Islet precursor cell (in vitro differentiated cells): ENCODE results near the gene FEZ2.
"Not testable (repeated sequence)": the region's sequence is repeated elsewhere in the genome, so short reads cannot be mapped to it uniquely, and the experiment has no call there.

ENCODE experiments used
- DNase-seq: peaks from one replicate; pipeline ENCODE4 v3.0.0-alpha.2; 2018

FEZ2 gene, protein sequence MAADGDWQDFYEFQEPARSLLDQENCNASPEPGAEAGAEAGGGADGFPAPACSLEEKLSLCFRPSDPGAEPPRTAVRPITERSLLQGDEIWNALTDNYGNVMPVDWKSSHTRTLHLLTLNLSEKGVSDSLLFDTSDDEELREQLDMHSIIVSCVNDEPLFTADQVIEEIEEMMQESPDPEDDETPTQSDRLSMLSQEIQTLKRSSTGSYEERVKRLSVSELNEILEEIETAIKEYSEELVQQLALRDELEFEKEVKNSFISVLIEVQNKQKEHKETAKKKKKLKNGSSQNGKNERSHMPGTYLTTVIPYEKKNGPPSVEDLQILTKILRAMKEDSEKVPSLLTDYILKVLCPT

DNA sequence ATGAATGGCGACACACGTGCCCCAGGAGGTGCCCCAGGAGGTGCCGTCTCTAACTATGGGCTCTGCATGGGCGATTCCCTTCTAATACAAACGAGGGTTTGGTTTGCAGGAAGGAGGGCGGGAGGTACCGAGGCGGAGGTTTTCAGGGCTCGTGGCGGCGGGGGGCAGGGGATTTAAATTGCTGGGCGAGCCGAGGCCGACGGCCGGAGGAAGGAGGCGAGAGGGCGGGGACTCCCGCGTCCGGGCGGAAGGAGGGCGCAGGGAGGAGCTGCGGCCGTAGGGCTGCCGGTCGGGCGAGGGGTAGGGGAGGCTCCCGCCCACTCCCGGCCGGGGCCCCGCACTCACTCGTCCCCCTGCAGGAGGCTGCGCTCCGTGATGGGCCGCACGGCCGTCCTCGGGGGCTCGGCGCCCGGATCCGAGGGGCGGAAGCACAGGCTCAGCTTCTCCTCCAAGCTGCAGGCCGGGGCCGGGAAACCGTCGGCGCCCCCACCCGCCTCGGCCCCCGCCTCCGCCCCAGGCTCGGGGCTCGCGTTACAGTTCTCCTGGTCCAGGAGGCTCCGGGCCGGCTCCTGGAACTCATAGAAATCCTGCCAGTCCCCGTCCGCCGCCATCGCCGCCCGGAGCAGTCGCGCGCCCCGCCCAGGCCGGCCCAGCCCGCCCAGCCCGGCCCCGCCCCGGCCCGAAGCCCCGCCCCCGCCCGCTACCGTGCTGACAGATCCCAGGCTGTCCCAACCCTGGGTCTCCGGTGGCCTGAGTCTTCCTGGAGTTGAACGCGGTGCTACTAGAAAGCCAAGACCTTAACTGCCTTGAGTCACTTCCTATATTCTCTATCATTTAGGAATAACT lies at the start of gene FEZ2:
TSS of gene FEZ2 (minus strand) at position 637 of the 846 bp plus-strand sequence. CDS start at position 611, 26 bp downstream.
- peak; percentile 92 for DNase-seq

DNA sequence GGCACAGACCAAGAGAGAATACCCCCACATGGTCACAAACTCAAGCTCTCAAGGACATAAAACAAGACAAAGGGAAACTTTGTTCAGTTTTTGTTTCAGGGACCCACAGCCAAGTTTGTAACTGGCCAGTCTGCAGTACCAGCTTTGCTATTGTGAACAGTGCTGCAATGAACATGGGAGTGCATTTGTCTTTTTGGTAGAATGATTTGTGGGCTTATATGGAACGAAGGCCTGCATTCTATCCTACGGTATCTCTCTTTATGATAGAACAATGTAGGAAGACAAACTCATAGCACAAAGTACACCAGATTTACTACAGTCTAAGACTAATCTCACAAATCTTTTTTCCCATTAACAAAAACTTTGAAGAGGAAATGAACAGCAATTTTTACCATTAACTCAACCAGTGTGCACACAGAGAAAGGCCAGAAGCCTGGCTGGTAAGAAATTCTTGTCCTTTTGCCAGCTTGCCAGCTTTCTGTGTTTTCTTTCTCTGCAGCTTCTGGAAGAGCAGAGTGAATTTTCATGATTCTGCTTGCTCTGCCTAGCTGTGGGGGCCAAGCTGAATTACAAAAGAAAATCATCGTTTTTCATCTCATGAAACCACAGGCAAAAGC lies 37.1 kb upstream of the FEZ2 start:
- DNase-seq, result no peak

DNA sequence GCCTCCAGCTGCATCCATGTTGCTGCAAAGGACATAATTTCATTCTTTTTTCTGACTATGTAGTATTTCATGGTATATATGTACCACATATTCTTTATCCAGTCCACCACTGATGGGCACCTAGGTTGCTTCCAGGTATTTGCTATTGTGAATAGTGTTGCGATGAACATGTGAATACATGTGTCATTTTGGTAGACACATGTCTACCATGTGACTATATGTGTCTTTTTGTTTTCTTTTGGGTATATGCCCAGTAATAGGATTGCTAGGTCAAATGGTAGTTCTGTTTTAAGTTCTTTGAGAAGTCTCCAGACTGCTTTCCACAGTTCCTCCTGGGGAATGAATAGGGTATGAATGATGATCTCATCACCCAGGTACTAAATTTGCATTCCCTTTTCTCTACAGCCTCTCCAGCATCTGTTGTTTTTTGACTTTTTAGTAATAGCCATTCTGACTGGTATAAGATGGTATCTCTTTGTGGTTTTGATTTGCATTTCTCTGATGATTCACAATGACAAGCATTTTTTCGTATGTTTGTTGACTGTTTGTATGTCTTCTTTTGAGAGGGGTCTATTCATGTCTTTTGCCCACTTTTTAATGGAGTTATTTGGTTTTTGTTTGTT lies 35.6 kb upstream of the FEZ2 start:
- no peak for DNase-seq

DNA sequence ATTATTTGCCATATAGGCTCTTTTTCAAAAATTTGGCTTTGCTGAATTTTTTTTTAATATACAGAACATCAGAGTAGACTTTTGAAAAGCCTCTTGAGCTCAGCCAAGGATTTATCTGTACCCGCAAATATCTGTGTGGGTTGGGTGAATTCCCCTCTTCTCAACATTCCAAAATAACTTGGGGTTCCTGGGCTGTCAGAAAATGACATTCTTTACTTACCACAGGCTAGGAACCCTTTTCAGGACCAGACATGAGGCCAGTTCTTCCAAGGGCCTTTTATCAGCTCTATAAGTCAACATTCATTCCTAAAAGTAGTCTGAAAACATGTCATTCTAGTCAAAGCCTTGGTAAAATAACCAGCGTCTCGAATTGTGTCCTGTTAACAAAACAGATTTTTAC lies 28.8 kb upstream of the FEZ2 start:
- DNase-seq, result no peak

DNA sequence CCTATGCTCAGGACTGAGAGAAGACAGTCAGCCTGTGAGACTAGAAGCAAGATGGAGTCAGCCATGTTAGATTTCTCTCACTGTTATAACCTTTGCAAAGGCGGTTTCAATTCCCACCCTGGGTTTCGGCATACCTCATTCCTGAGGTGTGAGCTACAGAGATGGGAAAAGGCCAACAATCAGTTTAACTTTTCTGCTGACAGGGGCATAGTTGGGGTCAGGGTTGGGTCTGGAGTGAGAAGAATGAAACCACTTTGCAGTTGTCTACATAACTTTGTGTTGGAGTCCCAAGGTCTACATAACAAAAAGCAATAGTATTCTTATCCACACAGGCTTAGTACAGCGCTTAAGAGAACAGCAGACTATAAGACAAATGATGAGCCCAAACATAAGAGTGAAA lies 28.1 kb upstream of the FEZ2 start:
- DNase-seq, result no peak

DNA sequence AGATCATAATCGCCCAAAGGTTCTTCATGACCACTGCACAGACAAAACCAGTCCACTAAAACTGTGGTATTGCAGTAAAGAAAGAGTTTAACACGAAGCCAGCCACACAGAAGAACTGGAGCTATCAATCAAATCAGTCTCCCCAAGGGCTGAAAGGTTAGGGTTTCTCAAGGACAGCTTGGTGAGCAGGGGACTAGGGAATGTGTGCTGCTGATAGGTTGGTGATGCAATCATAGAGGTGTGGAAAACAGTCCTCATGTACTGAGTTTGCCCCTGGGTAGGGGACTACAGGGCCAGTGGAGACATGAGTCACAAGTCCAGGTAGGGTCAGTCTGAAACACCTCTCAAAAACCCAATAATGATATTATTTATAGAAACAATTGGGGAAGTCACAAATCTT lies 27.3 kb upstream of the FEZ2 start:
- DNase-seq, result no peak

DNA sequence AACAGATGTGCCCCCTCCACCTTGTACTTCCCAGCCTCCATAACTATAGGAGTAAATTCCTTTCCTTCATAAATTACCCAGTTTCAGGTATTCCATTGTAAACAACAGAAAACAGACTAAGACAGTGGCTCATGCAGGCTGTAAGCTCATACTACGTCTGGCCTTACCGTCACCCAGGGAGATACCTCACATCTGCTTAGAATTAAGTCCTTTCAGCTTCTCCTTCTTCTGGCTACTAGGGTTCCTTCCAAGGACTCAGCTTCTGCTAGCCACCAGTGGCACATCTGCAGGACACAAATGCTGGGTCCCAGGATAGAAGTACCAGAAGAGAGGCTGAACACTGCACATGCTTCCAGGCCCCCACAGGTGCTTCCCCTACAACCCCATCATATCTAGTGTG lies 22.4 kb upstream of the FEZ2 start:
- no peak for DNase-seq

DNA sequence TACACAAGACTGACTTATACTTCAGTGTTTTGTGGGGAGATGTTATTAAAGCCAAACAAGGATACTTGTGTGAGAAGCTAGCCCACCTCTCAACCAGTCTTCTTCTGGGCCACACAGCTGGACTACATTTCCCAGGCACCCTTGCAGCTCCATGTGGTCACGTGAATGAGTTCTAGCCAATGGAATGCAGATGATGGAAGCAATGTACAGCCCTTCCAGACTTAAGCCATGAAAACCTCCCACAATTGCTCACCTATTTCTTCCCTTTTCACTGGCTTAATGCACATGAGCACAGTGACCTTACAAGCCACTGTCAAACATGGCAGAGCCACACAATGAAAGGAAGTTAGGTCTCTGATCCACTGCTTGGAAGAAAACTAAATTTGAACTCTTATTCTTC lies 20.4 kb upstream of the FEZ2 start:
- DNase-seq, result peak; percentile 90

DNA sequence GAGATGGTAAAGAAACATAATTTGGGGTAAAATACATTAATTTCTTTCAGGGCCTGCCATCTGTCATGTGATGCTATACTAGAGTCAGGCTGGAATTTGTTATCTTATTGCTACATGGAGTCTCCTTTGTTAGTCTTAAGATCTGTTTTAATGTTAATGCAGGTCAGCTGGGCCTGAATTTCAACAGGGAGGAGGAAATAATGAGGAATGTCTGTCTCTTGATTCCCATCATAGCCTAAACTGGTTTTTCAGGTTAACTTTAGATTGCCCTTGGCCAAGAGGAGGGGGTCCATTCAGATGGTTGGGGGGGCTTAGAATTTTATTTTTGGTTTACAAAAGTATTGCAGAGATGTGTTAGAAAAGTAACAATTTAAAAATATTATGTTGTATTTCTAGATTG lies 19.0 kb upstream of the FEZ2 start:
- DNase-seq, result no peak

DNA sequence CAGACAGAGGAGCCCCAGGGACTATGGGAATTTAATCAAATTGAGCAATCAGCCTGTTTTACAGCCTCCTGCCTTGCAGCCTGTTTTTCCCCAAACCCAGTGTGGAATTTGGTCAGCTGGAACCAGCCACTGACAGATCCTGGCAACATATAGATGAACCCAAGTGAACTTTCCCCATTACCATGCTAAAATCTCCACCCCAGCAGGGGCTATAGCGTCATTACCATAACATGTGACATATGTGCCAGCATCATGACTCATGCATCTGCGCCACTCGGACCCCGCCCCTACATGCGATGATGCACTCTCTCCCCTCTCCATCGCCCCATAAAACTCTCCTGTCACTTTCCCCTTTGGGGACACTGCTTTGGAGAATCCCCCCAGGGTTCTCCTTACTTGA lies 17.3 kb upstream of the FEZ2 start:
- DNase-seq, result peak; percentile 77

DNA sequence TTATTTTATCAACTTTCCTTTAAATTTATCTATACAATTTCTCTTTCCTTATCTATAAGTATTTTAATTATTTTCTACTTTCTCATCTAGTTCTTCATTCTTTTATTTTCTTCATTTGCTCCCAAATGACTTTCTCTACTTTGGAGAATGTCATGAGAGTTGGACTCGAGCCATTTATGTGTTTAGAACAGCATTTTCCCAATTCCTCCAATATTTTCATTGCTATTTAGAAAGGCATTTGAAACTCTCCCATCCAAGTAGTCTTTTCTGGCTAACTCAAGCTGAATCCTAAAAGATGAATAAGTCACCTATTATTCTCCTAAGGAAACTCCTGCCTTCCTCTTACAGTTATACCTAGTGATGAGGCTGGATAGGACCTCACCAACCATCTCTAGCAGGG lies 15.8 kb upstream of the FEZ2 start:
- no peak for DNase-seq

DNA sequence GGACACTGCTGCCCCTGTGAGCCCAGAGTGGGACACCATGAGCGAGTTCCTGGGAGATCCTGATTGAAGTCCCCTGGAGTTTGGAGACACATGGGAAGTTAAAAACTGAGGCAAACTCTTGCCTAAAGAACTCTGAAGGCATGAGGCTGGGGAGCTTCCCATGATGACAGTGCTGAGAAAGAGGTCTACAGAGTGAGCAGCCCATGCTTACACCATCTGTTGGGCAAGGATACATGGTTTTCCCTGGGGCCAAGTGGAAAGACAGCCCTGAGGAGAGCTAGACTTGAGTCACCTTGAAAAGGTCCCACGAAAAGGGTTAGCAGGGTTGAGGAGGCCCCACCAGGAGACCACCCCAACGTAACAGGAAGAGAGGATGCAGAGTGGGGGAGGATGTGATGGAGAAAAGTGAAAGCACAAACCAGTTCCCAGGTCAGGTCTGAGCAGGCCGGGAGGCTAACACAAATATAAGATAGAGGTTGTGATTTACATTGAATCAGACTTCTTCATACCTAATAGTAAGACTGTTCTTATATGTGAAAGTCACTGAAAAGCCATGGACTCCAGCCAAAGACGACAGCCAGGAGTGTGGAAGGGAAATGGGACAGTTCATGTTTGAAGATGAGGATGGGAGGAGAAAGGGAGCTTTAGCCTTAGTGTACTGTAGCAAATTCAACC lies 13.5 kb upstream of the FEZ2 start:
- no peak for DNase-seq

DNA sequence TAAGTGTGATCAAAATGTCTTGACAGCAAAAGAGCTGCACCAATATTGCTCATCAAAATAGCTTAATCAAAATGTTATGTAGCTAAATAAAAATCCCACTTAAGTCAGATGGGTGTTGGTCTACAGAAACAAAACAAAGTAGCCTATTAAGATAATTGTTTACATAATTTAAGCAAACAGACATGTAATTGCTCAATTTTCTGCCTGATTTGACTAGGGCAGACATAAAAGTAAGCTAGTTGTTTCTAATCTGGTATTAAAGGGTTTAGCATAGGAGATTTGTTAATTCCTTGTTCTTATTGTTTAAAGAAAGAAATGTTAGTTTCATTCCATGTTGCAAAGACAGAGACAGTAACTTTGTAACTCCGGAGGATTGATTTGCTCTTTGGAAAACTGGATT lies 11.5 kb upstream of the FEZ2 start:
- no peak for DNase-seq

DNA sequence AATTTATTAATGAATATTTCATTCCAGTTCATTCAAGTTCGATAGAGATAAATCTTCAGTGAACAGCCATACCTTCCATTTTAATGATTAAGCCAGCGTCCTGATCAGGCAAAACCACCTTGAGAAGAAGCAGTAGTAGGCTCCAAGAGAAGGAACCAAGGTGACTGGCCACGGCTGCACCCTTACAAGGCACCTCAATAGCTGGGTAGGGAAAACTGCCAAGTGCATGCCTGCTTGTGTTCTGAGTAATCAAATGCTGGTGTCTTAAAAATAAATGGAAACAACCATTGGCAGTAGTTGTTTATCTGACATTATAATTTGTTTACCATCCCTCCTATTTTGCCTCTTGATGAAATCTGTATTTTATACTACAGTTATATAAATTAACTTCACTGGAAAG lies 10.0 kb upstream of the FEZ2 start:
- DNase-seq, result no peak

DNA sequence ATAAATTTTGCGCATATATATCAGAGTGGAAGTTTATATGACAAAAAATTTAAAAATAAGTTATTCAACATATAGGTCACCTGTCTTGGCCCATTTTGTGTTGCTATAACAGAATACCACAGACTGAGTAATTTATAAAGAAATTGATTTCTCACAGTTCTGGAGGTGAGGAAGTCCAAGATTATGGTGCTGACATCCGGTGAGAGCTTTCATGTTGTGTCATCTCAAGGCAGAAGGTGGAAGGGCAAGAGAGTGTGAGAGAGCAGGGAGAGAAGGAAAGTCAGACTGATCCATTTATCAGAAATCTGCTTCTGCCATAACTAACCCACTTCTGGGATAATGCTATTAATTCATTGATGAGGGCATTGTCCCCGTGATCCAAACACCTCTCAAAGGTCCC lies 9.0 kb upstream of the FEZ2 start:
- no peak for DNase-seq

DNA sequence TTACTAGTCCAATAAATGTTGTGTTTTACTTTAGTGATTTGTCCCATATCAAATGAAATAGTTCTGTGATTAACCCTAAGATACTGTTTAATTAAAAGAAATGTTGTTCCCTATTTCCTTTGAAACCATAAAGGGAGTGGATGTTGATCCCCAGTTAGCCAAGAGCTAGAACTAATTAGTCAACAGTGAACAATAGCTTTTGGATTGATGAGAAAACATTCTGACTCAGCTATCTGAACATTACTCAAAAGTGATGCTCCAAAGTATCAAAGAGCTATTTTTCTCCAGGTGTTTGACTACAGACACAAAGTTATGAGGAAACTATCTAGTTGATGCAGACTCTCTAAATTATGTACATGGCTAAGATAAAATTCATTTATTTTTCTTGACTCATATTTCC lies 7.3 kb upstream of the FEZ2 start:
- no peak for DNase-seq

DNA sequence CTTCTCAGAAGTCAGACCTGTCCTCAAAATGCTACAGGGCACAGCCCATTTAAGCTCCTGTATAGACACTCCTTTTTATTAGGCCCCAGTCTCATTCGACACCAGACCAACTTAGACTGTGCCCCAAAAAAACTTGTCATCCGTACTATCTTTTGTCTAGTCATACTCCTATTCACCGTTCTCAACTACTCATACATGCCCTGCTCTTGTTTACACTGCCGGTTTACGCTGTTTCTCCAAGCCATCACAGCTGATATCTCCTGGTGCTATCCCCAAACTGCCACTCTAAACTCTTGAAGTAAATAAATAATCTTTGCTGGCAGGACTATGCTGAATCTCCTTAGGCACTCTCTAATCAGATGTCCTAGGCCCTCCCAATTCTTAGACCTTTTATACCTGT lies 5.7 kb upstream of the FEZ2 start:
- DNase-seq, result not testable (repeated sequence)

DNA sequence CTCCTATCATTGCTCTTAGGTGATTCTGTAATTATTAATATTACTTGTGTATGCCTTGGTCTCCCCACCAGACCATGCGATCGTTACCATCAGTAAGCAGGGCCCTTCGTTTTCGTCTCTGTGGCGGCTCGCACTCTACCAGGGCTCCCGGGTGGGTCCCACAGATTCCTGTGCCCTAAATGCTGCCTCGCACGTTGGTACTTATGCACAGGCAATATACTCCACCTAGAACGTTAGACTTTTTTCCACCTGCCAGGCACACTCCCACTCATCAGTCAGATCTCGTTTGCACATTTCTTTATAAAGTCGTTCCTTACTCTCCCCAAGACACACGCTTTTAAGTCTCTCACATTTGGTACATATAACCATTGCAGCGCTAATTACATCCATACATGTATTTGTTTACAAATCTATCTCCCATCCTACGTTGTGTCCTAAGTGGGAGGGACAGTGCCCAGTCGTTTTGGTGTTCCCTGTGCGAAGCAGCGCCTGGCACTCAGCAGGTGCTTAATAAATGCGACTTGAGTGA lies 901 bp downstream of the FEZ2 start:
- no peak for DNase-seq

DNA sequence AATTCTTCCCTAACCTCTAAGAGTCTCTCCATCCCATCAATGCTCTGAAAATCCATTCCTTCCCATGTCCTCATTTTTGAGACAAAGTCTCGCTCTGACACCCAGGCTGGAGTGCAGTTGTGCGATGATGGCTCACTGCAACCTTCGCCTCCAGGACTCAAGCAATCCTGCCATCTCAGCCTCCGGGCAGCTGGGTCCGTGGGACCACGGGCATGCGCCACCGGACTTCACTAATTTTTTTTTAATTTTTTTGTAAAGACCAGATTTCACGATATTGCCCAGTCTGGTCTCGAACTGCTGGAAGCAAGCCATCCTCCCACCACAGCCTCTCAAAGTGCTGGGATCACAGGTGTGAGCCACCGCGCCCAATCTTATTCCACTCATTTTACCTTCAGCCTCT lies 1.6 kb downstream of the FEZ2 start:
- DNase-seq, result no peak

DNA sequence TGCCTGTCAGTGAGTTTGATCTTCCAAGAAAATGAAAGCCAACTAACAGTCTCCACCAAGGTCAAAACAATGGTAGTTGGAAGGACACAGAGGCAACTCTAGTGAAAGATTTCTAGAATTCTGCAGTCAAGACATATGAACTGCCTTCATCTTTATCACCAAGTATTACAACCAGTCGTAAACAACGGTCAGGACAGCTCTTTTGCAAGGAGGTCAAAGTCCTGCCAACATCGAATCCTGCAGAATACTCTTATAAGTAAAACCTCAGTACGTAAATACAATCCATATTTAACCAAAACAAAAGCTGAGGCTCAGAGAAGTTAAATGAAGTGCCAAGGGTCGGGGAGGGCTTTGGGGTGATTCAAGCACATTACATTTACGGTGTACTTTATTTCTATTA lies 3.1 kb downstream of the FEZ2 start:
- DNase-seq, result no peak

DNA sequence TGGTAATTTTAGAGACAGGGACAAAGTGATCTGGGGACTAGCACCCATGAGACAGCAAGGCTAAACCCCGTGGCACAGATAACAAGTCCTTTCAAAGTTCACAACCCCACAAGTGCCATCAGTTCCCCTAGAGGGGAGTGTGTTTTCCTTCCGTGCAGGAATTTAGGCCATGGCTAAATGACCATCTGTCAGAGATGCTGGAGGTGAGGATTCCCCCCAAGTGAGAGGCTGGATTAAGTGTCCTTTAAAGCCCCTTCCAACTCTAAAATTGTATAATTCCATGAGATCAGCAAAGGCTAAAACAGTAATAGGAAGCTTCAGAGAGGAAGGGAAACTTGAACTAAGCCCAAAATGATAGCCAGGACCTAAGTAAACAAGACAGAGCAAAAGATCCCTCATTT lies 8.7 kb downstream of the FEZ2 start:
- no peak for DNase-seq

DNA sequence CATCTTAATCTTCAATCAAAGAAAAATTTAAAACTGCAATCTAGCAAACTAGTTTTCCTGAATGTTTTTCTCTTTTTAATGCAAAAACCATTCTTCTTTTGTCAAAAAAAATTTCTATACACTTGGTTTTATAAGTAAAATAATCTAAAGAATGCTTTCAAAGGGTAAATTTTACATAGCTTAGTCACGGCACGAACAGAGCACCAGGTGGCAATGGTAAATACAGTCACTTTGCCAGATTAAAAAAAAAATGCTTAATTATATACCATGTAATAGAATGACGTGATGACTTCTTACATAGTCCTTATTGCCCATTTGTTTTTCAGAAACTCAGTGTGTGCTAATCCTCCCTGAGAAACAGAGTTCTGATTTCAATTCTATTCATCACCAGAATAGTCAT lies 10.4 kb downstream of the FEZ2 start:
- DNase-seq, result no peak

DNA sequence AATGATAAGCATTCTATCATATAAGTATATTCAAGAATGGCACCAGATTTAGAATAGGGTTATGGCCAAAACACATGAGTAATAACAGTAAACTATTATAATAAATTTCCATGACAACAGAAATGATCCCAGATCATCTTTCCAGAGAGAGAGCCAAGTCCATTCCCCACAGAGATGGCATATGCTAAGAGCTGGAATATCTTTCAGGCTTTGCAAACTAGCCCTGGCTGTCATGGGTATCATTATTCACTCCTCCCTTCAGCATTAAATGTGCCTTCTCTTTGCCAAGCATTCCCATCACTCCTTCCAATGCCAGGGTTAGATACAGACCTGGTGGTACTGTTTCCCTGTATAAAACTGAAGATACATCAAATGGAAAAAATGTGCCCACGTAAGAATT lies 10.9 kb downstream of the FEZ2 start:
- DNase-seq, result no peak
